Transverse colon (tissue), 4 donors: ENCODE data around the gene HOXB5. TPM values are rescaled to one million over a fixed set of nuclear protein-coding genes. Genes with fewer than 3 reads are reported as not detected.

Experiments
- DNase-seq: peaks from one replicate; pipeline ENCODE4 v3.0.0-alpha.2; 2019
- H3K27ac ChIP-seq, 4 donors: fragments of 200-600 bp; sonication (generic); 2 replicates each; pipeline ENCODE4 v1.5.1; 2016 to 2018; ENCODE audit warnings: inconsistent platforms in 4 of 4
- H3K27me3 ChIP-seq: fragments of 200-600 bp; sonication (generic); 2 replicates; pipeline ENCODE4 v1.5.1; 2017; ENCODE audit warnings: inconsistent platforms
- H3K36me3 ChIP-seq, 4 donors: fragments of 200-600 bp; sonication (generic); 2 replicates each; pipeline ENCODE4 v1.5.1; 2017 to 2019; ENCODE audit warnings: inconsistent platforms in 4 of 4
- H3K4me1 ChIP-seq, 4 donors: fragments of 200-600 bp; sonication (generic); 2 replicates each; pipeline ENCODE4 v1.5.1; 2017 to 2020; ENCODE audit warnings: inconsistent platforms in 4 of 4
- H3K4me3 ChIP-seq, 4 donors: fragments of 200-600 bp; sonication (generic); 1 replicate in 1 of 4; 2 replicates in 3 of 4; pipeline versions ENCODE4 v1.5.1 to v1.6.1; 2017 to 2019; ENCODE audit warnings: inconsistent platforms in 4 of 4
- H3K9me3 ChIP-seq, 2 donors: fragments of 200-600 bp; sonication (generic); 2 replicates each; pipeline ENCODE4 v1.5.1; 2017 to 2019; ENCODE audit warnings: inconsistent platforms in 2 of 2
- EP300 ChIP-seq: sonication (generic); formaldehyde crosslinking; IDR thresholded peaks from one replicate; pipeline ENCODE4 v1.6.1; 2017; ENCODE audit warnings: antibody characterized with exemption, low read depth
- POLR2A ChIP-seq: fragments of 450-650 bp; IDR thresholded peaks from one replicate; pipeline ENCODE4 v1.6.1; 2016; ENCODE audit warnings: antibody characterized with exemption, mild to moderate bottlenecking, moderate library complexity
- POLR2AphosphoS5 ChIP-seq, 3 donors: sonication (generic); formaldehyde crosslinking; IDR thresholded peaks; one replicate each; pipeline ENCODE4 v1.6.1; 2016; ENCODE audit warnings: antibody characterized with exemption in 3 of 3
- WGBS, 2 donors: methylation state at CpG; one replicate each; pipeline ENCODE4 v1.1.5; 2018; ENCODE audit warnings: low coverage in 1 of 2; 5-methylcytosine and 5-hydroxymethylcytosine counted together
- in situ Hi-C, 4 donors: fragments of 200-750 bp; cut with MboI; loops; one replicate each; pipeline versions ENCODE4 v1.15.0 to v1.15.1; 2017; ENCODE audit warnings: low sequenced_read_pairs in 3 of 4, low pct_ligation_motif_present in 1 of 4, low pct_unique_long_range_greater_than_20kb in 1 of 4
- intact Hi-C: fragments of 100-400 bp; cut with DNase I; formaldehyde crosslinking; loops from one replicate; pipeline ENCODE4 v1.15.1; 2023; ENCODE audit warnings: low total_unique reads
- total RNA-seq, 4 donors: library from RNA; depleted of rRNA; stranded (reverse); fragments of >200 nt; gene quantifications; one replicate each; pipeline ENCODE4 v1.1.0, GENCODE V29; 2016
- TF ChIP-seq, protein P1 (sequence below), 5 experiments: fragments of 200-600 bp in 3 of 5; fragments of 450-650 bp in 2 of 5; sonication (generic) in 3 of 5; IDR thresholded peaks; 1 replicate in 2 of 5; 2 replicates in 3 of 5; pipeline ENCODE4 v1.5.1; 2016 to 2017; ENCODE audit warnings: antibody characterized with exemption in 5 of 5, inconsistent platforms in 3 of 5, mild to moderate bottlenecking in 2 of 5, moderate library complexity in 1 of 5

The HOXB5 gene
- total RNA-seq, 4 donors from 2014 or later: 10.5 to 35.4 (median 18.7) TPM

DNA sequence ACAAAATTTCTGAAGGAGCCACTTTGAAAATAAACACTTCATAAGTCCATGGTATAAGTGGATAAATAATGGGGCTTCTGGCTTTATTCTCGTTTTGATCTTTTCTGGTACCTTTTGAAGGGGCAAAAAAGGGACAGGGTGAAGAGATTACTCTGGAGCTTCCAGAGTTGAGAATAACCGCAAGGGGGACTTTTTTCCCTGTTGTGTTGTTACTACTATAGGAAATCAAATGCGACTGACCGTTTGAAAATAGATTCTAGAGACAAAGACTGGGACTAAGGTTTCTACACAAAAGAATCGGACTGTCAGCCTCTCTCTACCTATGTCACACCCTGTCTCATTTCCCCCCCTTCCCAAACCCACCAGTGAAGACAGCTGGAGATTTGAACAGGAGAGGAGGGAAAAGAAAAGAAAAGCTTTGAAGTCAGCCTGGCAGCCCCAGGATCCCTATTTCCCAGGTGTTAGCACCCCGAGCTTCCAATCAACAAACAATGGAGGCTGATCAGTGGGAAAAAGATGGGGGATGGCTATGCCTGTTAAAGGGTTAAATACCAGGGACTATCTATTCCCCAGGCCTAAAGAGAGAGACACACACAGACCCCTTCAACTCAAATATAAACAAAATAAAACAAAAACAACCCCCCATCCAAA, 23.8 kb downstream of the HOXB5 start:
- peaks cover 40 to 95% (median 72%) of the 10 kb centered on the region in 4 donors for H3K4me1 ChIP-seq
- DNase-seq: no peak
- no peaks in the 10 kb centered on the region for H3K36me3 ChIP-seq
- H3K27me3 ChIP-seq: no peaks in the 10 kb centered on the region
- peak overlapping the region; percentile 89 to 95 (median 92) for H3K27ac ChIP-seq
- no peak for TF ChIP-seq EP300
- TF ChIP-seq POLR2A: no peak
- TF ChIP-seq, protein P1, sequence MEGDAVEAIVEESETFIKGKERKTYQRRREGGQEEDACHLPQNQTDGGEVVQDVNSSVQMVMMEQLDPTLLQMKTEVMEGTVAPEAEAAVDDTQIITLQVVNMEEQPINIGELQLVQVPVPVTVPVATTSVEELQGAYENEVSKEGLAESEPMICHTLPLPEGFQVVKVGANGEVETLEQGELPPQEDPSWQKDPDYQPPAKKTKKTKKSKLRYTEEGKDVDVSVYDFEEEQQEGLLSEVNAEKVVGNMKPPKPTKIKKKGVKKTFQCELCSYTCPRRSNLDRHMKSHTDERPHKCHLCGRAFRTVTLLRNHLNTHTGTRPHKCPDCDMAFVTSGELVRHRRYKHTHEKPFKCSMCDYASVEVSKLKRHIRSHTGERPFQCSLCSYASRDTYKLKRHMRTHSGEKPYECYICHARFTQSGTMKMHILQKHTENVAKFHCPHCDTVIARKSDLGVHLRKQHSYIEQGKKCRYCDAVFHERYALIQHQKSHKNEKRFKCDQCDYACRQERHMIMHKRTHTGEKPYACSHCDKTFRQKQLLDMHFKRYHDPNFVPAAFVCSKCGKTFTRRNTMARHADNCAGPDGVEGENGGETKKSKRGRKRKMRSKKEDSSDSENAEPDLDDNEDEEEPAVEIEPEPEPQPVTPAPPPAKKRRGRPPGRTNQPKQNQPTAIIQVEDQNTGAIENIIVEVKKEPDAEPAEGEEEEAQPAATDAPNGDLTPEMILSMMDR (IDR thresholded peaks at IDR 0.05): peak in 1 of 5 experiments; percentile 20
- TF ChIP-seq POLR2AphosphoS5 (IDR thresholded peaks at IDR 0.05): no peak
- H3K9me3 ChIP-seq: no peaks in the 10 kb centered on the region
- in situ Hi-C loops (no loop called here), intact Hi-C loops (no loop called here)
- WGBS, 2 donors: 49 to 72% methylated on average over 3 to 6 of the region's 6 CpGs
- H3K4me3 ChIP-seq: peak overlapping the region in 3 of 4 donors; percentile 2 to 36 (median 16)

DNA sequence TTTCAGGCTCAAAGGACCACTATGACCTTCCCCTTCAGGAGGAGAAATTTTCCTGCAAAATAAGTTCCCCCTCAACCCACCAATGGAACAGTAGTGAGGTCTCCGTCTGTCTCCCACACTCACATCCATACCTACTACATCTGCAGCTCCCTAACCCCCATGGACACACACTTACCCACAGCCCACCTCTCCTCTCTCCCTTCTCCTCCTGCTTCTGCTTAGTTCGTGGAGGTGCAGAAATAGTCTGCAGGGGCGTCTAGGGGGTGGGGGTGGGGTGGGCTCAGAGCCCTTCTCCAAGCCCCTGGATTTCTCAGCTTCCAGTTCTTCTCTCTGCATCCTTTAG, 24.4 kb downstream of the HOXB5 start:
- no peaks in the 10 kb centered on the region for H3K36me3 ChIP-seq
- H3K27ac ChIP-seq: peak overlapping the region; percentile 89 to 95 (median 92)
- TF ChIP-seq, protein P1 (IDR thresholded peaks at IDR 0.05): no peak
- TF ChIP-seq EP300 (no peak), POLR2AphosphoS5 (IDR thresholded peaks at IDR 0.05) (no peak), POLR2A (no peak)
- in situ Hi-C loops (no loop called here), intact Hi-C loops (no loop called here)
- 46 to 54% methylated on average over 3 of the region's 3 CpGs for WGBS, 2 donors
- H3K4me1 ChIP-seq: peaks cover 35 to 94% (median 69%) of the 10 kb centered on the region in 4 donors
- no peaks in the 10 kb centered on the region for H3K27me3 ChIP-seq
- H3K9me3 ChIP-seq: no peaks in the 10 kb centered on the region
- DNase-seq: no peak
- peak overlapping the region in 2 of 4 donors; percentile 14 to 36 for H3K4me3 ChIP-seq

DNA sequence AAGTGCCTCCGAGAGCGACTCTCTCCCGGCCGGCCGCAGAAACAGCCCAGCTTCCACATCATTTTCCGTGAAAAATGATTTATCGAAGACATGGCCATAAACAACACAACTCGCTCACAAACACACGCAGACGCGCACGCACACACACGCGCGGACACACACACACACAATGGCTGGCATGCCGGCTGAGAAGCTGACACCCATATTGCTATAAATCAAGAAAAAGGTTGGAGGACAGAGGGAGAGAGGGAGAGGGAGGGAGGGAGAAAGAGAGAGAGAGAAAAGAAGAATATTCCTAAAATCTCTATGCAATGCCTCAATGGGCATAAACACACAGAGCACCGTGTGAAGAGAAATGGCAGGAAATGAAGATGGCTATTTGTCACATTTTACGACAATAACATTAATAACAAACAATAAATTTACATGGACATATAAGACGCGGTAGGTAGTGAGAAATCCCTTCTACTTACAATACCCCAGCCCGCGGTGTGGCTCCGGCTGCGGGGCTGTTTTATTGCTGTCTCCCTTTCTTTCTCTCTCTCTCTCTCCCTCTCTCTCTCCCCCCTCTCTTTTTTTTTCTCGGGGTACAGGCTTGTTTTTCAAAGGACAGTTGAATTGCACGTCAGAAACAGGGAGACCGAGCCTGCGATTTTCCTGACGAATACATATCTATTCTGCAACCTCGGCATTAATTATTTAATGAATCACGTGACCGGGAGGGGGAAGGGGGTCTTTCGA, 24.9 kb downstream of the HOXB5 start:
- Histone ChIP-seq H3K27me3 (no peaks in the 10 kb centered on the region), H3K4me3 (peak overlapping the region in 2 of 4 donors; percentile 14 to 36), H3K27ac (peak overlapping the region; percentile 89 to 95 (median 92)), H3K36me3 (no peaks in the 10 kb centered on the region), H3K4me1 (peaks cover 35 to 95% (median 71%) of the 10 kb centered on the region in 4 donors), H3K9me3 (no peaks in the 10 kb centered on the region)
- in situ Hi-C loops (no loop called here), intact Hi-C loops (no loop called here)
- no peak for TF ChIP-seq POLR2A
- TF ChIP-seq POLR2AphosphoS5 (IDR thresholded peaks at IDR 0.05): peak in 2 of 3 donors; percentile 19 to 30
- TF ChIP-seq, protein P1 (IDR thresholded peaks at IDR 0.05): no peak
- no peak for TF ChIP-seq EP300
- 45 to 52% methylated on average over 15 to 33 of the region's 33 CpGs for WGBS, 2 donors
- DNase-seq: no peak

DNA sequence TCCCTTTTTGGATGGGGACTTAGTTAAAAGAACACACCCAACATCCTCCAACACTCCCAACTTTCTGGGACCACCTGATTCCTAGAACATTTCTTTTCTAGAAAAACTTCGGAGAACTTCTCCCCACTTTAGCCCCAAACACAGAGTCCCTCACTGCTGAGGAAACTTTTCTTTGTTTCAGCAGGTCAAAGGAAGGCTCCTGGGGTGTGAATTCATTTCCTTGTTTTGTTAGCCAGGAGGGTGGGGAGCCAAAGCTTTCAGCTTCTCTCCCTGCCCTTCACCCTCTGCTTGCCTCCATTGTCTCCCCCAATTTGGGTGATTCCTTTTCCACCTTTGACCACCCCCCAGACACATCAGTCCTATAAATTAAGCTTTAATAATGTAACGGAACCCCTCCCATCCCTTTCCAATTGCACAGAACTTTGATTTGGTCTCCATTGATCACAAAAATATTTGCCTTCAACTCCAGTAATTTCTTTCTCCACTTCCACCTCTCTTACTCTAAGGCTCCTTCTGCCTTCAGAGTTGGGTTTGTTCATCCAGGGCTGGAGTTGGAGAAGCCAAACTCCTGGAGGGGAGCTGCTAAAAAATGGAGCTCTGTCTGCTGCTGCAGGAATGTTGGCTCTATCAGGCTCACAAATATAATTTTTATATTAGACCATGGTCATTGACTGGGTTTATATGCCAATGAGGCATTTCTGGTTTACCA, 25.8 kb downstream of the HOXB5 start:
- in situ Hi-C loops: no loop called here

More for the DNA sequence above, 25.8 kb downstream of the HOXB5 start:
- DNase-seq: no peak
- WGBS, 2 donors: 17 to 44% methylated on average over 1 to 2 of the region's 2 CpGs
- peak overlapping the region; percentile 89 to 95 (median 92) for H3K27ac ChIP-seq
- H3K4me1 ChIP-seq: peaks cover 33 to 95% (median 71%) of the 10 kb centered on the region in 4 donors
- no peak for TF ChIP-seq EP300
- TF ChIP-seq, protein P1 (IDR thresholded peaks at IDR 0.05): no peak
- no peak for TF ChIP-seq POLR2AphosphoS5 (IDR thresholded peaks at IDR 0.05)
- TF ChIP-seq POLR2A: no peak
- no peaks in the 10 kb centered on the region for H3K9me3 ChIP-seq
- H3K27me3 ChIP-seq: no peaks in the 10 kb centered on the region
- intact Hi-C loops: no loop called here
- H3K36me3 ChIP-seq: no peaks in the 10 kb centered on the region
- H3K4me3 ChIP-seq: peak overlapping the region in 1 of 4 donors; percentile 36
